ENCODE data around the gene GPD1L.
A peak's percentile ranks its signal among the peaks of the same experiment; 100 is the strongest.

The GPD1L gene

DNA sequence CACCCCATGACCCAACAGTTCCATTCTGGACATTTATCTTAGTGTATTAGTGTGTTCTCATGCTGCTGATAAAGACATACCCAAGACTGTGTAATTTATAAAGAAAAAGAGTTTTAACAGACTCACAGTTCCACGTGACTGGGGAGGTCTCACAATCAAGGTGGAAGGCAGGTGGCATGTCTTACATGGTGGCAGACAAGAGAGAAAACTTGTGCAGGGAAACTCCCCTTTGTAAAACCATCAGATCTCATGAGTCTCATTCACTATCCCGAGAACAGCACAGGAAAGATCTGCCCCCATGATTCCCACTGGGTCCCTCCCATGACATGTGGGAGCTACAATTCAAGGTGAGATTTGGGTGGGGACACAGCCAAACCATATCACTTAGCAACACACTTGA, 21.6 kb upstream of the GPD1L start:
- H3K9me3 ChIP-seq (ENCODE audit: control insufficient read depth, insufficient read depth, low read length): no peaks in the 10 kb centered on the region
- no peak overlapping the region for H3K9ac ChIP-seq (ENCODE audit: low read depth, low read length)
- H3K4me3 ChIP-seq (ENCODE audit: low read depth, low read length): no peak overlapping the region
- H3K36me3 ChIP-seq (ENCODE audit: control insufficient read depth, insufficient read depth, low read length): no peaks in the 10 kb centered on the region
- no peaks in the 10 kb centered on the region for H3K4me1 ChIP-seq (ENCODE audit: control insufficient read depth, insufficient read depth, low read length)
- peaks cover 2% of the 10 kb centered on the region for H3K27me3 ChIP-seq (ENCODE audit: control insufficient read depth, insufficient read depth, low read length)

DNA sequence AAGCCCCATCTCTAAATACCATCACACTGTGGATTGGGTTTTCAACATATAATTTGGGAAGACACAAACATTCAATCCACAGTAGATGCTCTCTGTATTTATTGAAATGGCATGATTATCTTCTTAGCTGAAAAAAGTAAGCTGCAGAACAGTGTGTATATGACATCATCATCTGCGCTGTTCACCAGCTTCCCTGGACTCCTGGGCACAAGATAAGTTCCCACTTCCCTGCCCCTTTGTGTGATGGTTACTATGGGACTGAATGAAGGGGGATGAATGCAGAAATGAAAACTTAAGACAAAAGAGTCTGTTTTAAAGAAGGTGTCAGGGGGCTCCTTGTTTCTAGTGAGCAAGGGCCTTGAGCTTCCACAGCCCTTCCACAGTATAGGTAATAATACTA, 20.0 kb upstream of the GPD1L start:
- Histone ChIP-seq H3K4me3 (ENCODE audit: low read depth, low read length) (no peak overlapping the region), H3K4me1 (ENCODE audit: control insufficient read depth, insufficient read depth, low read length) (no peaks in the 10 kb centered on the region), H3K9ac (ENCODE audit: low read depth, low read length) (no peak overlapping the region), H3K9me3 (ENCODE audit: control insufficient read depth, insufficient read depth, low read length) (no peaks in the 10 kb centered on the region), H3K36me3 (ENCODE audit: control insufficient read depth, insufficient read depth, low read length) (no peaks in the 10 kb centered on the region), H3K27me3 (ENCODE audit: control insufficient read depth, insufficient read depth, low read length) (peaks cover 2% of the 10 kb centered on the region)

DNA sequence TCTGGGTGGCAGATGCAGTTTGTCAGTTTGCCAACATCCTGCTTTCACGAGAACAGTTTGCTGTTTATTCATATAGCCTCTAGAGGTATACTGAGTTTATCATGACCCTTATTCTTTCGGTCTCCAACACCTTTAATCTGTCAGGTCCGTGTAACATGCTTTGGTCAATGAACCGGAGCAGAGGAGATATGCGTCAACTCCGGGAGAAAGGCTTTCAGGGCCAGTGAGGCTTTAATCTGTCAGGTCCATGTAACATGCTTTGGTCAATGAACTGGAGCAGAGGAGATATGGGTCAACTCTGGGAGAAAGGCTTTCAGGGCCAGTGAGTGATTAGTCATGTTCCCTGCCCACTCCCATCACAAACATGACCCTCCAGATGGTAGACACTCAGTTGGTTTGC, 16.9 kb upstream of the GPD1L start:
- Histone ChIP-seq H3K4me1 (ENCODE audit: control insufficient read depth, insufficient read depth, low read length) (no peaks in the 10 kb centered on the region), H3K9me3 (ENCODE audit: control insufficient read depth, insufficient read depth, low read length) (no peaks in the 10 kb centered on the region), H3K27me3 (ENCODE audit: control insufficient read depth, insufficient read depth, low read length) (peaks cover 2% of the 10 kb centered on the region)

DNA sequence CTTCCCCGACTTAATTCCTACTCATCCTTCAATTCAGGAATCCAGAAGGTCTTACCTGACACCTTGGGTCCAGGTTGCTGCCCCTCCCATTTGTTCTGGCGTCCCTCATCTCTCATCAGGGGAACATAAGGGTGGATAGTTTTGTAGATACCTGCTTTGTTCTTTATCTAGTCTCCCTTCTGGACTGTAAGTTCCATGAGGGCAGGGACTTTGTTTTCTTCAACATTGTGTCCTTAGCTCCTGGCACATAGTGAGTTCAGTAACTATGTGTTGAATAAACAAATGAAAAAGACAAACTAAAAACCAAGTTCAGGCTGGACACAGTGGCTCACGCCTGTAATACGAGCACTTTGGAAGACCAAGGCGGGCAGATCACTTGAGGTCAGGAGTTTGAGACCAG, 13.2 kb upstream of the GPD1L start:
- no peaks in the 10 kb centered on the region for H3K4me1 ChIP-seq (ENCODE audit: control insufficient read depth, insufficient read depth, low read length)
- no peak overlapping the region for H3K4me3 ChIP-seq (ENCODE audit: low read depth, low read length)
- H3K36me3 ChIP-seq (ENCODE audit: control insufficient read depth, insufficient read depth, low read length): no peaks in the 10 kb centered on the region
- H3K9me3 ChIP-seq (ENCODE audit: control insufficient read depth, insufficient read depth, low read length): no peaks in the 10 kb centered on the region
- H3K27me3 ChIP-seq (ENCODE audit: control insufficient read depth, insufficient read depth, low read length): peaks cover 2% of the 10 kb centered on the region
- no peak overlapping the region for H3K9ac ChIP-seq (ENCODE audit: low read depth, low read length)

More for the DNA sequence above, 16.9 kb upstream of the GPD1L start:
- Histone ChIP-seq H3K9ac (ENCODE audit: low read depth, low read length) (no peak overlapping the region), H3K36me3 (ENCODE audit: control insufficient read depth, insufficient read depth, low read length) (no peaks in the 10 kb centered on the region), H3K4me3 (ENCODE audit: low read depth, low read length) (no peak overlapping the region)

DNA sequence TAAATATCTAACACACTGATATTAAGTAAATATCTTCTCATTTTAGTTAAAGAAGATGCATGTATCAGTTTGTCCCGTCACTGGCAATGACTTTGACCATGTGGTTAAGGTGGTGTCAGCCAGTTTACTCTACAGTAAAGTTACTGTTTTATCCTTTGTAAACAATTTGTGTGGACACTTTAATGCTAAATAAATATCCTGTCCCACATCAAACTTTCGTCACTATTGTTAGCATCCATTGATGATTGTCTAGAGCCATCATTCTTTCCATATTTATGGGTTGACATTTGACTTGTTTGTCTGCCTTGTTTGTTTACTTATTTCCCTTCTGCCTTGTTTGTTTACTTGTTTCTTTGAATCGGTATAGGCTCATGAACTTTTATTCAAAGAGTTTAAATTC, 11.0 kb upstream of the GPD1L start:
- H3K4me1 ChIP-seq (ENCODE audit: control insufficient read depth, insufficient read depth, low read length): no peaks in the 10 kb centered on the region
- H3K36me3 ChIP-seq (ENCODE audit: control insufficient read depth, insufficient read depth, low read length): no peaks in the 10 kb centered on the region
- H3K9me3 ChIP-seq (ENCODE audit: control insufficient read depth, insufficient read depth, low read length): no peaks in the 10 kb centered on the region
- H3K27me3 ChIP-seq (ENCODE audit: control insufficient read depth, insufficient read depth, low read length): no peaks in the 10 kb centered on the region
- H3K9ac ChIP-seq (ENCODE audit: low read depth, low read length): no peak overlapping the region
- no peak overlapping the region for H3K4me3 ChIP-seq (ENCODE audit: low read depth, low read length)

DNA sequence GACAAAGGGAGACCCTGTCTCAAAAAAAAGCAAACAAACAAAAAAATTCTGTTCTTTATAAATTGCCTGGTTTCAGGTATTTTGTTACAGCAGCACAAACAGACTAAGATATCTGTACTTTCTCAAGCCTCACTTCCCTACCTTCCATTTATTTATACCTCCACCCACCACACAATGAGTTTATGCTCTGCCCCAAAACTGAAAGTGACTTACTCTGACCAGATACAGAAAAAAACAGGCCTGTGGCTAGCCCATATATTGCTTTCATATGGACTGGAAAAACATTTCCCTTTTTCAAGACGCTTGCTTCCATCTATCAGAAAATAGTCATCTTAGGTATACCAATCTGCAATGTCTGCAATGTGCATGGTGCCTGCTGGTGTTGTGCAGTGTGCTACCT, 8.7 kb upstream of the GPD1L start:
- Histone ChIP-seq H3K27me3 (ENCODE audit: control insufficient read depth, insufficient read depth, low read length) (no peaks in the 10 kb centered on the region), H3K9ac (ENCODE audit: low read depth, low read length) (no peak overlapping the region), H3K36me3 (ENCODE audit: control insufficient read depth, insufficient read depth, low read length) (no peaks in the 10 kb centered on the region), H3K4me1 (ENCODE audit: control insufficient read depth, insufficient read depth, low read length) (no peaks in the 10 kb centered on the region), H3K9me3 (ENCODE audit: control insufficient read depth, insufficient read depth, low read length) (peaks cover 10% of the 10 kb centered on the region), H3K4me3 (ENCODE audit: low read depth, low read length) (no peak overlapping the region)

DNA sequence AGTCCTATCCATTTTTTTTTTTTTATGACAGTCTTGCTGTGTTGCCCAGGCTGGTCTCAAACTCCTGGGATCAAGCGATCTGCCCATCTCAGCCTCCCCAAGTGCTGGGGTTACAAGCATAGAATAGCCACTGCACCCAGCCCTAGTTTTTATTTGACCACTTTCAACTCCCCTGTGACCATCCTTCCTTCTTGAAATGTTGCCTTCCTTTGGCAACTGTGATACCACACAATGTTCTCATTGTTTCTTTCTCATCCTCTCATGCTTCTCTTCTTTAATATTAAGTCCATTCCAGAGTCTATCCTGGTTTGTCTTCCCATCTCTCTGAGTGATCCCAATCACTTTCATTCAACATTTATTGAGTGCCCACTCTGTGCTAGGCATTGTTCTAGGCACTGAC, 7.9 kb upstream of the GPD1L start:
- Histone ChIP-seq H3K27me3 (ENCODE audit: control insufficient read depth, insufficient read depth, low read length) (no peaks in the 10 kb centered on the region), H3K9ac (ENCODE audit: low read depth, low read length) (no peak overlapping the region), H3K4me1 (ENCODE audit: control insufficient read depth, insufficient read depth, low read length) (no peaks in the 10 kb centered on the region), H3K9me3 (ENCODE audit: control insufficient read depth, insufficient read depth, low read length) (peaks cover 10% of the 10 kb centered on the region), H3K4me3 (ENCODE audit: low read depth, low read length) (no peak overlapping the region), H3K36me3 (ENCODE audit: control insufficient read depth, insufficient read depth, low read length) (no peaks in the 10 kb centered on the region)

- no peak overlapping the region for H3K9ac ChIP-seq (ENCODE audit: low read depth, low read length)
- H3K9me3 ChIP-seq (ENCODE audit: control insufficient read depth, insufficient read depth, low read length): peaks cover 10% of the 10 kb centered on the region
- no peak overlapping the region for H3K4me3 ChIP-seq (ENCODE audit: low read depth, low read length)
- H3K27me3 ChIP-seq (ENCODE audit: control insufficient read depth, insufficient read depth, low read length): peaks cover 2% of the 10 kb centered on the region
- H3K4me1 ChIP-seq (ENCODE audit: control insufficient read depth, insufficient read depth, low read length): no peaks in the 10 kb centered on the region
- no peaks in the 10 kb centered on the region for H3K36me3 ChIP-seq (ENCODE audit: control insufficient read depth, insufficient read depth, low read length)
These were observed 6.0 kb upstream of the GPD1L start for GRCh38 chr3:32100465-32100864.

- H3K4me3 ChIP-seq (ENCODE audit: low read depth, low read length): no peak overlapping the region
- peaks cover 10% of the 10 kb centered on the region for H3K9me3 ChIP-seq (ENCODE audit: control insufficient read depth, insufficient read depth, low read length)
- H3K27me3 ChIP-seq (ENCODE audit: control insufficient read depth, insufficient read depth, low read length): peaks cover 13% of the 10 kb centered on the region
- no peaks in the 10 kb centered on the region for H3K36me3 ChIP-seq (ENCODE audit: control insufficient read depth, insufficient read depth, low read length)
- H3K4me1 ChIP-seq (ENCODE audit: control insufficient read depth, insufficient read depth, low read length): no peaks in the 10 kb centered on the region
- no peak overlapping the region for H3K9ac ChIP-seq (ENCODE audit: low read depth, low read length)
These were observed 4.1 kb upstream of the GPD1L start for GRCh38 chr3:32102289-32102688.

DNA sequence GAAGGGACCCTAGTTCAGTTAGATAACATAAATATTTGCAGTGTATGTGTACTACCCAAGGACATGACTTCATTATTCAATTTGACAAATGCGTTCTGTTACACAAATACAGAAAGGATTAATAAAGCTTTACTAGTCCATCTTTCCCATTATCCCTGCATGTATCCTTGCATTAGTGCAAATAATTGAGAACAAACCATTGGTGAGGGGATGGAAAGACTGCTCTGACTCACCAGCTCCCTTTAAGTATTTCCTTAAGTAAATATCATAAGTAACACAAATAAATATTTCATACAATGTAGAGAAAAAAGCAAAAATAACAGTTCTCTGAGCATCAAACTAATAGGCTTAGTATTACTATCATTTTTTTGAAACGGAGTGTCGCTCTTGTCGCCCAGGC, 1.9 kb upstream of the GPD1L start:
- Histone ChIP-seq H3K4me1 (ENCODE audit: control insufficient read depth, insufficient read depth, low read length) (no peaks in the 10 kb centered on the region), H3K36me3 (ENCODE audit: control insufficient read depth, insufficient read depth, low read length) (no peaks in the 10 kb centered on the region), H3K4me3 (ENCODE audit: low read depth, low read length) (no peak overlapping the region), H3K9ac (ENCODE audit: low read depth, low read length) (no peak overlapping the region), H3K27me3 (ENCODE audit: control insufficient read depth, insufficient read depth, low read length) (peaks cover 20% of the 10 kb centered on the region), H3K9me3 (ENCODE audit: control insufficient read depth, insufficient read depth, low read length) (peaks cover 10% of the 10 kb centered on the region)

DNA sequence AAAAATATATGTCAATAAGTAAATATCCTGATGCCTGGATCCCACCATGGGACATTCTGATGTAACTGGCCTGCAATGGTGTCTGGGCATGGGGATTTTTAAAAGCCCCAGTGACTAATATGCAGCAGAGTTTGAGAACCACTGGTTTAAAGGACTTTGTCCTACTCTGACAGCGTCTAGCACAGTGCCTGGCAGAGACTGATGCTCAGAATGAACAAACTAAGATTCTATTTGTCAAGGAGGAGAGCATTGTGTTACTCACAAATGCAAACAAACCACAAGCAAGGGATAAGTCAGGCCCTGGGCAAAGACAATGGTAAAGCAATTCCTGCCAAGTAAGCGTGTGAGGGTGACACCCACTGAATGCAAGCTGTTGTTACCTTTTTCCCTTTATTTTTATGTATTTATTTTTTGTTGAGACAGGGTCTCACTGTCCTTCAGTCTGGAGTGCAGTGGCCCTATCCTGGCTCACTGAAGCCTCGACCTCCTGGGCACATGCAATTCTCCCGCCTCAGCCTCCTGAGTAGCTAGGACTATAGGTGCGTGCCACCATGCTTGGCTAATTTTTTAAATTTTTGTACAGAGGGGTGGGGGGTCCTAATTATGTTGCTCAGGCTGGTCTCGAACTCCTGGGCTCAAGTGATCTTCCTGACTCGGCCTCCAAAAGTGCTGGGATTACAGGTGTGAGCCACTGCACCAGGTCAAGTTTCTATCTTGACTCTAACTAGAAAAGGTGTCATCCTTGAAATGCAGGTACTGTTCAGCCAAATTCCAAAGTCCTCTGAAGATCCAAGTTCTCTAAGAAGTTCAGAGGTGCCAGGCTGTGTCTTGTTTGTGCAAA, 909 bp upstream of the GPD1L start:
- peaks cover 20% of the 10 kb centered on the region for H3K27me3 ChIP-seq (ENCODE audit: control insufficient read depth, insufficient read depth, low read length)
- peaks cover 10% of the 10 kb centered on the region for H3K9me3 ChIP-seq (ENCODE audit: control insufficient read depth, insufficient read depth, low read length)
- H3K9ac ChIP-seq (ENCODE audit: low read depth, low read length): no peak overlapping the region
- H3K4me3 ChIP-seq (ENCODE audit: low read depth, low read length): peak overlapping the region; percentile 22
- no peaks in the 10 kb centered on the region for H3K4me1 ChIP-seq (ENCODE audit: control insufficient read depth, insufficient read depth, low read length)
- no peaks in the 10 kb centered on the region for H3K36me3 ChIP-seq (ENCODE audit: control insufficient read depth, insufficient read depth, low read length)

DNA sequence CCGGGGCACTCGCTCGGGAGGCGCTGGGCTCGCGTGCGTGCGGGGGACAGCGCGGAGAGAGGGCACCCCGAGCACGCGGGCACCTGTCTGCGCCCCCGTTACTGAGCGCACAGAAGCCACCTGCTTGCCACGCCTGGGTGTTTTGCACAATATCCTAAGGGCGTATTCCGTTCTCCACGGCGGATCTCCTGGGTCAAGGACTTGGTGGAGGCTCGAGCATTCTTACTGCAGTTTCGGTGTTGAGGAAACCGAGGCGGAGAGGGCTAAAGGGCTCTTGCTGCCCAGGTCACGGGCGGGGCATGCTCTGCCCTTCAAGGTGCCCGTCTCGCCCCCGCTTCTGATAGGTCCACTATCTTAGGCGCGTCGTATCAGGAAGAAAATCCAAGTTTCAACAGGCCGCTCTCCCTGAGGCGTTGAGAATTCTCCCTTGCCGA, 526 bp downstream of the GPD1L start:
- peaks cover 20% of the 10 kb centered on the region for H3K27me3 ChIP-seq (ENCODE audit: control insufficient read depth, insufficient read depth, low read length)
- no peaks in the 10 kb centered on the region for H3K4me1 ChIP-seq (ENCODE audit: control insufficient read depth, insufficient read depth, low read length)
- H3K9ac ChIP-seq (ENCODE audit: low read depth, low read length): no peak overlapping the region
- H3K9me3 ChIP-seq (ENCODE audit: control insufficient read depth, insufficient read depth, low read length): peaks cover 5% of the 10 kb centered on the region
- no peaks in the 10 kb centered on the region for H3K36me3 ChIP-seq (ENCODE audit: control insufficient read depth, insufficient read depth, low read length)
- H3K4me3 ChIP-seq (ENCODE audit: low read depth, low read length): peak overlapping the region; percentile 69

Measured in iPS-15b (cell line).